Stimulated activated naive CD8-positive, alpha-beta T cell treated with anti-CD3 and anti-CD28 coated beads, Interleukin-15, Interleukin-2, amounts not matched to agents 100 ng/mL and 50 ng/mL, for 24 hours (primary cell): ENCODE data around the gene MDM4.
"Not testable (repeated sequence)": the region's sequence is repeated elsewhere in the genome, so short reads cannot be mapped to it uniquely, and the experiment has no call there.

ENCODE experiments used
- H3K27ac Mint-ChIP-seq: one replicate; pipeline ENCODE4 v1.8.0; 2021; ENCODE audit warnings: mild to moderate bottlenecking, mixed read lengths
- H3K27me3 Mint-ChIP-seq: one replicate; pipeline ENCODE4 v1.8.0; 2021; ENCODE audit warnings: mixed read lengths
- H3K36me3 Mint-ChIP-seq: one replicate; pipeline ENCODE4 v1.8.0; 2021; ENCODE audit warnings: low read depth, mixed read lengths
- H3K4me1 Mint-ChIP-seq: one replicate; pipeline ENCODE4 v1.8.0; 2021; ENCODE audit warnings: low read depth, mixed read lengths
- H3K4me3 Mint-ChIP-seq: one replicate; pipeline ENCODE4 v1.8.0; 2021; ENCODE audit warnings: mild to moderate bottlenecking, mixed read lengths
- H3K9me3 Mint-ChIP-seq: one replicate; pipeline ENCODE4 v1.8.0; 2021; ENCODE audit warnings: mixed read lengths

The MDM4 gene

GRCh38 chr1:204521941-204522521 is 5.8 kb downstream of the MDM4 start:
- H3K4me1 Mint-ChIP-seq, result peaks cover 87% of the 10 kb centered on the region
- H3K36me3 Mint-ChIP-seq, result peaks cover 75% of the 10 kb centered on the region
- not testable (repeated sequence) for H3K27ac Mint-ChIP-seq, H3K4me3 Mint-ChIP-seq, H3K27me3 Mint-ChIP-seq
- H3K9me3 Mint-ChIP-seq, result peaks cover 11% of the 10 kb centered on the region

GRCh38 chr1:204523605-204524215 is 7.5 kb downstream of the MDM4 start:
- H3K27me3 Mint-ChIP-seq, result no peaks in the 10 kb centered on the region
- H3K4me3 Mint-ChIP-seq, result peak overlapping the region; percentile 52
- peaks cover 78% of the 10 kb centered on the region for H3K36me3 Mint-ChIP-seq
- H3K4me1 Mint-ChIP-seq, result peaks cover 70% of the 10 kb centered on the region
- peak overlapping the region; percentile 75 for H3K27ac Mint-ChIP-seq
- H3K9me3 Mint-ChIP-seq, result peaks cover 11% of the 10 kb centered on the region

GRCh38 chr1:204524986-204525385 is 8.8 kb downstream of the MDM4 start:
- Mint-ChIP-seq H3K9me3 (peaks cover 11% of the 10 kb centered on the region), H3K36me3 (peaks cover 72% of the 10 kb centered on the region), H3K4me3 (no peak overlapping the region), H3K4me1 (peaks cover 58% of the 10 kb centered on the region), H3K27ac (peak overlapping the region; percentile 76), H3K27me3 (no peaks in the 10 kb centered on the region)

GRCh38 chr1:204528241-204528640 is 12.0 kb downstream of the MDM4 start:
- Mint-ChIP-seq H3K27me3 (no peaks in the 10 kb centered on the region), H3K9me3 (peaks cover 11% of the 10 kb centered on the region), H3K4me1 (peaks cover 40% of the 10 kb centered on the region), H3K36me3 (peaks cover 76% of the 10 kb centered on the region), H3K27ac (no peak overlapping the region), H3K4me3 (no peak overlapping the region)

- H3K36me3 Mint-ChIP-seq, result peaks cover 77% of the 10 kb centered on the region
- H3K4me1 Mint-ChIP-seq, result peaks cover 38% of the 10 kb centered on the region
- no peaks in the 10 kb centered on the region for H3K27me3 Mint-ChIP-seq
- H3K9me3 Mint-ChIP-seq, result peaks cover 8% of the 10 kb centered on the region
- no peak overlapping the region for H3K27ac Mint-ChIP-seq
- H3K4me3 Mint-ChIP-seq, result no peak overlapping the region
Measured at GRCh38 chr1:204528677-204529076, 12.5 kb downstream of the MDM4 start.

- no peak overlapping the region for H3K27ac Mint-ChIP-seq
- peaks cover 31% of the 10 kb centered on the region for H3K4me1 Mint-ChIP-seq
- no peaks in the 10 kb centered on the region for H3K27me3 Mint-ChIP-seq
- H3K9me3 Mint-ChIP-seq, result peaks cover 3% of the 10 kb centered on the region
- H3K4me3 Mint-ChIP-seq, result no peak overlapping the region
- peaks cover 77% of the 10 kb centered on the region for H3K36me3 Mint-ChIP-seq
Measured at GRCh38 chr1:204529371-204529895, 13.2 kb downstream of the MDM4 start.

GRCh38 chr1:204530932-204531331 is 14.7 kb downstream of the MDM4 start:
- Mint-ChIP-seq H3K27ac (peak overlapping the region; percentile 3), H3K4me3 (no peak overlapping the region), H3K36me3 (peaks cover 72% of the 10 kb centered on the region), H3K27me3 (no peaks in the 10 kb centered on the region), H3K9me3 (no peaks in the 10 kb centered on the region), H3K4me1 (peaks cover 21% of the 10 kb centered on the region)

GRCh38 chr1:204532832-204533231 is 16.6 kb downstream of the MDM4 start:
- H3K27ac Mint-ChIP-seq, result no peak overlapping the region
- H3K27me3 Mint-ChIP-seq, result no peaks in the 10 kb centered on the region
- no peaks in the 10 kb centered on the region for H3K9me3 Mint-ChIP-seq
- H3K36me3 Mint-ChIP-seq, result peaks cover 73% of the 10 kb centered on the region
- H3K4me1 Mint-ChIP-seq, result peaks cover 16% of the 10 kb centered on the region
- H3K4me3 Mint-ChIP-seq, result no peak overlapping the region

- Mint-ChIP-seq H3K27me3 (no peaks in the 10 kb centered on the region), H3K4me3 (no peak overlapping the region), H3K36me3 (peaks cover 85% of the 10 kb centered on the region), H3K27ac (no peak overlapping the region), H3K9me3 (no peaks in the 10 kb centered on the region), H3K4me1 (peaks cover 37% of the 10 kb centered on the region)
Measured at GRCh38 chr1:204541626-204542025, 25.4 kb downstream of the MDM4 start.

GRCh38 chr1:204544321-204544720 is 28.1 kb downstream of the MDM4 start:
- Mint-ChIP-seq H3K27ac (peak overlapping the region; percentile 71), H3K27me3 (no peaks in the 10 kb centered on the region)

GRCh38 chr1:204545202-204545601 is 29.0 kb downstream of the MDM4 start:
- Mint-ChIP-seq H3K27ac (peak overlapping the region; percentile 64), H3K4me1 (peaks cover 37% of the 10 kb centered on the region), H3K36me3 (peaks cover 91% of the 10 kb centered on the region), H3K27me3 (no peaks in the 10 kb centered on the region), H3K4me3 (no peak overlapping the region), H3K9me3 (no peaks in the 10 kb centered on the region)

More at GRCh38 chr1:204544321-204544720, 28.1 kb downstream of the MDM4 start:
- Mint-ChIP-seq H3K4me1 (peaks cover 37% of the 10 kb centered on the region), H3K9me3 (no peaks in the 10 kb centered on the region), H3K4me3 (peak overlapping the region; percentile 30), H3K36me3 (peaks cover 88% of the 10 kb centered on the region)

- peaks cover 37% of the 10 kb centered on the region for H3K4me1 Mint-ChIP-seq
- H3K36me3 Mint-ChIP-seq, result peaks cover 91% of the 10 kb centered on the region
- H3K27ac Mint-ChIP-seq, result no peak overlapping the region
- H3K27me3 Mint-ChIP-seq, result no peaks in the 10 kb centered on the region
- peak overlapping the region; percentile 14 for H3K4me3 Mint-ChIP-seq
- H3K9me3 Mint-ChIP-seq, result no peaks in the 10 kb centered on the region
Measured at GRCh38 chr1:204545881-204546280, 29.7 kb downstream of the MDM4 start.

- Mint-ChIP-seq H3K27me3 (no peaks in the 10 kb centered on the region), H3K4me1 (peaks cover 33% of the 10 kb centered on the region), H3K36me3 (peaks cover 82% of the 10 kb centered on the region), H3K27ac (no peak overlapping the region), H3K9me3 (no peaks in the 10 kb centered on the region), H3K4me3 (no peak overlapping the region)
Measured at GRCh38 chr1:204548265-204548664, 32.1 kb downstream of the MDM4 start.

- peaks cover 82% of the 10 kb centered on the region for H3K36me3 Mint-ChIP-seq
- no peak overlapping the region for H3K27ac Mint-ChIP-seq
- no peaks in the 10 kb centered on the region for H3K9me3 Mint-ChIP-seq
- H3K4me1 Mint-ChIP-seq, result peaks cover 29% of the 10 kb centered on the region
- H3K4me3 Mint-ChIP-seq, result no peak overlapping the region
- no peaks in the 10 kb centered on the region for H3K27me3 Mint-ChIP-seq
Measured at GRCh38 chr1:204549313-204549712, 33.1 kb downstream of the MDM4 start.

GRCh38 chr1:204550926-204551325 is 34.7 kb downstream of the MDM4 start:
- Mint-ChIP-seq H3K9me3 (no peaks in the 10 kb centered on the region), H3K36me3 (peaks cover 77% of the 10 kb centered on the region), H3K27ac (peak overlapping the region; percentile 11), H3K27me3 (no peaks in the 10 kb centered on the region), H3K4me3 (no peak overlapping the region), H3K4me1 (peaks cover 20% of the 10 kb centered on the region)
